Measurements from ENCODE around the gene GAB4. TPM values are rescaled to one million over a fixed set of nuclear protein-coding genes. Genes with fewer than 3 reads are reported as not detected.

The GAB4 gene
- total and polyA plus RNA-seq, 2 of the 8 experiments (the other 6 are each of a cell fraction or from before 2014, with no cell fraction given) = 0.03 to 0.17 TPM

DNA sequence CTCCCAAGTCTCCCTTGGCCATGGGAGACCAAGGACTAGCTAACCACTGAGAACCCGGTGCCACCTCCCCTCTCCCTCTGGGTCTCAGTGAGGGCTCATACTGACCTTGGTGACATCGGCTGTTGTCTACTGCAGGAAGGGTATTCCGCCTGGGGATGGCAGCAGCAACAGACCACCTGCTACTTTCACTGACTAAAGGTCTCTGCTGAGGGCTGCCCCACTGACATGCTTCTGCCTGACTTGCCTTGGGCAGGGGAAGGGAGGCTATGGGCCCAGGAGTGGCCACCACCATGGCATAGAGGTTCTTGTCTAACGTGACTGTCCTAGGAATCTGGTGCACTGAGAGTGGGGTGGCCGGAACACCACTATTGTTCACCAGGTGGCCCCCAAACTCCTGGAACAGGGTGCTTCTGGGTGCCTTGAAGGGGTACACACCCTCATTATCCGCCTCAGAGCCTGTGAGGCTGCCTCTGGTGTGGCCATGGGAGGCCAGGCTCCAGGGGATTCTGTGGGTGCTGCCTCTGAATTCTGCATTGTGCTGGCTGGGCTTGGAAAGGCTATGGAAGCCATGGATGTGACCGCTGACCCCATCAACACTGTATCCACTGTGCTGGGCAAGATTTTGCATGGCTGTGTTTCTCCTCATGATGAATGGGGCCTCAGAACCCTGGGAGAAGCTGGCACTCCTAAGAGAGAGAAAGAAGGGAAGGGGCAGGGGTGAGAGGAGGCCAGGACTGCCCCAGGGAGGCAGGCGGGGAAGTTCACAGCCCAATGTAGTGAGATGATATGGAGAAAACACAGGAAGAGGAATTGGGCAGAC, 38.3 kb downstream of the GAB4 start (continued):
- TF ChIP-seq EZH2 (IDR thresholded peaks at IDR 0.05; ENCODE audit: low read depth, low read length, severe bottlenecking) (no peak), EP300 (IDR thresholded peaks at IDR 0.05; ENCODE audit: borderline replicate concordance in 1 of 2, low read depth in 2 of 2, low read length in 2 of 2) (no peak), TEAD4 (IDR thresholded peaks at IDR 0.05; ENCODE audit: low read depth, low read length) (no peak), CHD2 (IDR thresholded peaks at IDR 0.05; ENCODE audit: low read length) (no peak), FOSL1 (IDR thresholded peaks at IDR 0.05; ENCODE audit: insufficient read depth, low read depth, low read length) (no peak), MAFK (IDR thresholded peaks at IDR 0.05; ENCODE audit: low read depth, low read length) (no peak)
- TF ChIP-seq, protein P1, sequence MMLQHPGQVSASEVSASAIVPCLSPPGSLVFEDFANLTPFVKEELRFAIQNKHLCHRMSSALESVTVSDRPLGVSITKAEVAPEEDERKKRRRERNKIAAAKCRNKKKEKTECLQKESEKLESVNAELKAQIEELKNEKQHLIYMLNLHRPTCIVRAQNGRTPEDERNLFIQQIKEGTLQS (IDR thresholded peaks at IDR 0.05; ENCODE audit: insufficient read depth, low read depth, low read length) = no peak

Data from H1 (cell line).